Effector memory CD8-positive, alpha-beta T cell (primary cell): ENCODE results near the gene OPA3.

ENCODE experiments used
- ATAC-seq: fragments of 150-1000 bp; cut with Tn5 transposase; replicated peaks from 2 replicates; pipeline ENCODE4 v1.10.0; 2021; ENCODE audit warnings: mild to moderate bottlenecking, moderate library complexity
- DNase-seq, 3 experiments: peaks; one replicate each; pipeline ENCODE4 v3.0.0; 2021
- H3K27ac Mint-ChIP-seq, 2 donors: one replicate each; pipeline ENCODE4 v1.8.0; 2022; ENCODE audit warnings: mild to moderate bottlenecking in 2 of 2, mixed read lengths in 2 of 2, moderate library complexity in 2 of 2
- H3K27me3 Mint-ChIP-seq, 2 donors: one replicate each; pipeline ENCODE4 v1.8.0; 2022; ENCODE audit warnings: mixed read lengths in 2 of 2
- H3K36me3 Mint-ChIP-seq: one replicate; pipeline ENCODE4 v1.8.0; 2022; ENCODE audit warnings: mild to moderate bottlenecking, moderate library complexity, mixed read lengths; ENCODE audit not compliant: insufficient read depth
- H3K4me1 Mint-ChIP-seq, 2 donors: one replicate each; pipeline ENCODE4 v1.8.0; 2022; ENCODE audit warnings: low read depth in 2 of 2, mixed read lengths in 2 of 2
- H3K4me3 Mint-ChIP-seq, 2 donors: one replicate each; pipeline ENCODE4 v1.8.0; 2022; ENCODE audit warnings: mild to moderate bottlenecking in 2 of 2, mixed read lengths in 2 of 2, moderate library complexity in 2 of 2
- H3K9me3 Mint-ChIP-seq, 2 donors: one replicate each; pipeline ENCODE4 v1.8.0; 2022; ENCODE audit warnings: mixed read lengths in 2 of 2

Gene OPA3

DNA sequence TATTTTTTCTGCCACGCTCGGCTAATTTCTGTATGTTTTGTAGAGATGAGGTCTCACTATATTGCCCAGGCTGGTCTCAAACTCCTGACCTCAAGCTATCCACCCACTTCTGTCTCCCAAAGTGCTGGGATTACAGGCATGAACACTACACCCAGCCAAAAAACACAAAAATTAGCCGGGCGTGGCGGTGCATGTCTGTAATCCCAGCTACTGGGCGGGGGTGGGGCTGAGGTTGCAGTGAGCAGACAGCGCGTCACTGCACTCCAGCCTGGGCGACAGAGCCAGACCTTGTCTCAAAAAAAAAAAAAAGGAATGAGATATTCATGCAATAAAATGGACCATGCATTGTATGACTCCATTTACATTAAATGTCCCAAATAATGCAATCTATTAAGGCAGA lies 45.1 kb downstream of the OPA3 start:
- Mint-ChIP-seq H3K27ac (no peak overlapping the region), H3K9me3 (no peaks in the 10 kb centered on the region), H3K4me1 (no peaks in the 10 kb centered on the region), H3K36me3 (no peaks in the 10 kb centered on the region), H3K4me3 (no peak overlapping the region), H3K27me3 (no peaks in the 10 kb centered on the region)
- ATAC-seq = no peak
- DNase-seq = no peak

DNA sequence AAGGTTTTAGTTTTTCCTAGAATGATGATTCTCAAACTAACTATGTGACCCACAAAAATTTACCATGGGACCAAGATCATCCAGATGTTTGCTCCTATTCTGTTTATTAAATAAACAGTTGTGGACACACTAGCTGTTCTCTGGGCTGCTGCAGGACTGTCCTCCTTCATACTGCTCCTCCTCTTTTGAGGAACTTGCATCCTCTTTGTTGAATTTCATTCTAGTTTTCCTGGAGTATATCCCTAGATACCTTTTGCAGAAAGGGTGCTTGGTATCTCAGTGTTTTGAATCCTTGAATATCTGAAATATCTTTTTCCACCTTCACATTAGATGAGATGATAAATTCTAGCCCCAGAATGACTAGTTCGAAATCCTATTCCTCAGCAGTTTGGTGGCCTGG lies 53.3 kb downstream of the OPA3 start:
- H3K27ac Mint-ChIP-seq = no peak overlapping the region

DNA sequence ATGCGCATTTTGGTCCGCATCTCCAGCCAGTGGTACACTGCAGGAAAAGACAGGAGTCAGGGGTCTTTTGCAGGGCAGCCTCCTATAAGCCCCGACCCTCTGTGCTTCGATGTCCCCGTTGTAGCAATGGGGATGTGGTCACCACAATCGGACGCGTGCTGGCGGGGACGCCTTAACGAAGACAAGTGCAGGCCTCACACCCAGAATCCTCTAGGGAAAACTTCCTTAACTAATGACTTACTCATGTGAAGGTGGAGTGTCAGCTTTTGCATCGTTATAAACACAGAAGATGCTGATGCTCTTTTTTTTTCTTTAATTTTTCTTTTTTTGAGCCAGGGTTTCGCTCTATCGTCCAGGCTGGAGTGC lies 55.2 kb downstream of the OPA3 start:
- Mint-ChIP-seq H3K27ac (peak overlapping the region in 1 of 2 donors; percentile 83), H3K27me3 (no peaks in the 10 kb centered on the region), H3K9me3 (peaks cover 0 to 5% of the 10 kb centered on the region in 2 donors), H3K36me3 (peaks cover 57% of the 10 kb centered on the region), H3K4me1 (peaks cover 8% of the 10 kb centered on the region in 2 donors), H3K4me3 (peak overlapping the region in 1 of 2 donors; percentile 27)
- no peak for ATAC-seq
- no peak for DNase-seq

More for the DNA sequence above, 53.3 kb downstream of the OPA3 start:
- Mint-ChIP-seq H3K4me3 (no peak overlapping the region), H3K36me3 (peaks cover 38% of the 10 kb centered on the region), H3K27me3 (no peaks in the 10 kb centered on the region), H3K9me3 (peaks cover 0 to 5% of the 10 kb centered on the region in 2 donors), H3K4me1 (peaks cover 8% of the 10 kb centered on the region in 2 donors)
- no peak for ATAC-seq
- DNase-seq = no peak

DNA sequence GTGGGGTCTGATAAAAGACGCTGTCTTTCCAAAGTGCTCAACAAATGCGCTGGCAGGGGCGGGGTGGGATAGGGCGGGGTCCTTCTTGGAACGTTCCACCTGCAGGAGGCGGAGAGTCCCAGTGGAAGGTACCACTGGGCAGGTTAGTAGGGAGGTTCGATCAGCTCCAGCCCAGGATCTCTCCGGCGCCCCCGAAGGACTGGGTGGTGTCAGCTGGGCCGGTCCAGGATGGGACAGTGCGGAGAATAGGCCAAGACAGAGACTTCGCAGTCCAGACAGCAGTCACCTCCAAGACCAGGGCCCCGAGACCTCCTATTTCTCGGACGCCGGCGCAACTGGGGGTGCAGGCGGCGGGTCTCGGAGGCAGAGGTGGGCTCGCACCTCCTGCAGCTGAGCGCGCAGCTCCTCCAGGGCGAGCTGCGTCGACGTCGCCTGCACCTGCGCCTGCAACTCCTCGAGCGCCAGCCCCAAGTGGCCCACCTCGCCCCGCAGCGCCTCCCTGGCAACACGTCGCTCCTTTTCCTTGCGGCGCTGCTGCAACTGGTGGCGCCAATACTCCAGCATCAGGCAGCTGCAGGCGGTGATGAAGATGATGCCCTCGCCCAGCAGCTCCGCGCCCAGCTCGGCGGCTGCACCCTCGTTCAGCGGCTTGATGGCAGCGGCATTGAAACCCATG lies 55.7 kb downstream of the OPA3 start:
- Mint-ChIP-seq H3K27me3 (no peaks in the 10 kb centered on the region), H3K4me3 (peak overlapping the region in 1 of 2 donors; percentile 27), H3K9me3 (peaks cover 0 to 5% of the 10 kb centered on the region in 2 donors), H3K4me1 (peaks cover 8 to 9% of the 10 kb centered on the region in 2 donors), H3K36me3 (peaks cover 62% of the 10 kb centered on the region), H3K27ac (peak overlapping the region in 1 of 2 donors; percentile 83)
- DNase-seq = no peak
- ATAC-seq = no peak

DNA sequence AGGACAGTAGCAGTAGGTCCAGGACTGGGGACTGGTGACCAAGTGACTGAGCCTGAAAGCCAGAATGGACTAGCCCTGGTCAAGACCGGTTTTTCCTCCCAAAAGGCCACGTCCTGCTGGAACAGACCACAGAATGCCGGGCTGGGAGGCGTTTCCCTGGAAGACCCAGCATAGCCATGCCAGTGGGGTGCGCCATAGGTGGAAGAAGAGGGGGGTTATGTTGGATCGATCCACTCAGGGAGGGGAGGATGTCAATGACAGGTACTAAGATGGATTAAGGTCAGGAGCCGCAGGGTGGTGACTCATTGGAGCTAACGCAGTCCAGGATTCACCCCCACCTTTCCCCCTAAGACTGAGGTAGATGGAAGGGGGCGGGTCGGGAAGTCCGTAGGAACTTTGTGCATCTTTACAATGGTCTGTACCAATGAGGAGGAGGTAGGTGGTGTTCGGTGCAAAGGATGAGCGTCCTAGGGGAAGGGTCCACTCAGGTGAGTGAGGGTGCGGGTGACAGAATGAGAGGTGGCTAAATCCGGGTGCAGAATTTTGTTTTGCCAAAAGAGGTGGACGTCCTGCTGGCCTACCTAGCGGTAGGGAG lies 56.4 kb downstream of the OPA3 start:
- H3K4me3 Mint-ChIP-seq = no peak overlapping the region
- peaks cover 0 to 5% of the 10 kb centered on the region in 2 donors for H3K9me3 Mint-ChIP-seq
- H3K27ac Mint-ChIP-seq = peak overlapping the region in 1 of 2 donors; percentile 83
- H3K27me3 Mint-ChIP-seq = no peaks in the 10 kb centered on the region
- no peak for ATAC-seq
- peaks cover 14% of the 10 kb centered on the region in 2 donors for H3K4me1 Mint-ChIP-seq
- no peak for DNase-seq
- peaks cover 68% of the 10 kb centered on the region for H3K36me3 Mint-ChIP-seq

DNA sequence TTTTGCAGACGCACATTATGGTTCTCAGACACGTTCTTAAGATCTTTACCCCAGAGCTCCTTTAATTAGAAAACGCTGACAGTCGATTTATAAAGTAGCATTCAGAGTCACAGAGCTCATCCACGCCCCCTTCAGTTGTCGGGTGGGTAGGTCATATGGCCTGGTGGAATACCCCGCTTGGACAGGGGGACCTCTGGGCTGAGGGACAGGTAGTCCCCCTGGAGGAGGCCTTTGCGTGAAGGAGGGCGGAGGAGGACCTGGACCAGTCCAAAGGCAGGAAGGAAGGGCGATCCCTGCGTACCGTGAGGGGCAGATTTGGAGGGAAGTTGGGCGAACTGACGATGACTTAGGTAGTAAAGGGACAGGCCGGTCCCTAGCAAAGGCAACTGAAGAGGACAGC lies 56.9 kb downstream of the OPA3 start:
- Mint-ChIP-seq H3K36me3 (peaks cover 74% of the 10 kb centered on the region), H3K4me1 (peaks cover 14% of the 10 kb centered on the region in 2 donors), H3K4me3 (peak overlapping the region in 1 of 2 donors; percentile 52), H3K9me3 (peaks cover 0 to 5% of the 10 kb centered on the region in 2 donors), H3K27me3 (no peaks in the 10 kb centered on the region), H3K27ac (peak overlapping the region in 1 of 2 donors; percentile 83)
- ATAC-seq (no peak), DNase-seq (no peak)

DNA sequence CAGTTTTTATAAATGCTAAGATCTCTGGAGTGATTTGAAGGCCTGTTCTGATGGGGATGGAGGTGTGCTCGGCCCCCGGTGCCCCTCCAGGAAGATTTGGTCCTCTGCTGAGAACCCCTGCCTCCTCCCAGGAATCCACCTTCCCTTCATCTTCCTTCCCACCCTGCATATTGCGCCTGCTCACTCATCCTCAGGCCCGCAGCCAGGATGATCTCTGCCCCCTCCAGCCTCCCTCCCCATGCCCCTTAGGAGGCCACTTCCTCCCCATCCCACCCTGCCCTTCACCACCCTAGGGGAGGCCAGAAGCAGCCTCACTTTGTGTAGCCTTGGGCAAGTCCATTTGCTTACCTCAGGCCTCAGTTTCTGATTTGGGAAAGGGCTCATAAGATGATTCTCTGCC lies 57.6 kb downstream of the OPA3 start:
- H3K27ac Mint-ChIP-seq = peak overlapping the region; percentile 41 to 73
- no peak overlapping the region for H3K4me3 Mint-ChIP-seq
- DNase-seq = no peak
- no peak for ATAC-seq
- peaks cover 79% of the 10 kb centered on the region for H3K36me3 Mint-ChIP-seq
- no peaks in the 10 kb centered on the region for H3K27me3 Mint-ChIP-seq
- peaks cover 14% of the 10 kb centered on the region in 2 donors for H3K4me1 Mint-ChIP-seq
- peaks cover 0 to 4% of the 10 kb centered on the region in 2 donors for H3K9me3 Mint-ChIP-seq

DNA sequence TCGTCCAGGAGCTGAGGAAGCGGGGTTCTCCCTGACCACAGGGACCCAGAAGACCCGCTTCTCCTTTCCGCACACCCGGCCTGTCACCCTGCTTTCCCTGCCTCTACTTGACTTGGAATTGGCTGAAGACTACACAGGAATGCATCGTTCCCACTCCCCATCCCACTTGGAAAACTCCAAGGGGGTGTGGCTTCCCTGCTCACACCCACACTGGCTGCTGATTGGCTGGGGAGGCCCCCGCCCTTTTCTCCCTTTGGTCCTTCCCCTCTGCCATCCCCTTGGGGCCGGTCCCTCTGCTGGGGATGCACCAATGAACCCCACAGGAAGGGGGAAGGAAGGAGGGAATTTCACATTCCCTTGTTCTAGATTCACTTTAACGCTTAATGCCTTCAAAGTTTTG lies 58.5 kb downstream of the OPA3 start:
- ATAC-seq (no peak), DNase-seq (no peak)
- Mint-ChIP-seq H3K4me3 (no peak overlapping the region), H3K27ac (no peak overlapping the region), H3K27me3 (no peaks in the 10 kb centered on the region), H3K9me3 (no peaks in the 10 kb centered on the region), H3K4me1 (peaks cover 14% of the 10 kb centered on the region in 2 donors), H3K36me3 (peaks cover 83% of the 10 kb centered on the region)

DNA sequence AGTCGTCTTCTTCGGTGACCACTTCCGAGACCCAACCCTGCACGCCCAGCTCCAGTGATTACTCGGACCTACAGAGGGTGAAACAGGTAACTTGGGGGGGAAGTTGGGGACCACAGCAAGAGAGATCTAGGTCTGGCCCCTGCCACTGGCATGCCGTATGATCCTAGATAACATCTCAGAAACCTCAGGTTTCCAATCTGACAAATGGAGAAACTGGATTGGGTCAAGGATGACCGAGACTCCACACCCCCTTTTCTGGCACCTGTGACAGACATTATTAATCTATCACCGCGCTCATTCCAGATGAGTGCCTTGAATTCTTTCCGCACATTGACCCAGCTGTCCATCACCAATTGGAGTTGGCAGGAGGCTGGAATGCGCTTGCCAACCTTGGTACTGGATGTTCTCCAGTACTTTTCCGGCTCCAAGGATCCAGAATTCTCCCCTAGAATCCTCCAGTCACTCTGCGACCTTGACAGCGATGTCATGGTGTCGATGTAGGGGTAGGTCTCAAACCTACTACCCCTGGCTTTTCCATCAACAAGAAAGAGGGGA lies 60.0 kb downstream of the OPA3 start:
- ATAC-seq (no peak), DNase-seq (no peak)
- Mint-ChIP-seq H3K9me3 (no peaks in the 10 kb centered on the region), H3K4me3 (no peak overlapping the region), H3K4me1 (peaks cover 14% of the 10 kb centered on the region in 2 donors), H3K27ac (peak overlapping the region in 1 of 2 donors; percentile 79), H3K36me3 (peaks cover 90% of the 10 kb centered on the region), H3K27me3 (no peaks in the 10 kb centered on the region)

DNA sequence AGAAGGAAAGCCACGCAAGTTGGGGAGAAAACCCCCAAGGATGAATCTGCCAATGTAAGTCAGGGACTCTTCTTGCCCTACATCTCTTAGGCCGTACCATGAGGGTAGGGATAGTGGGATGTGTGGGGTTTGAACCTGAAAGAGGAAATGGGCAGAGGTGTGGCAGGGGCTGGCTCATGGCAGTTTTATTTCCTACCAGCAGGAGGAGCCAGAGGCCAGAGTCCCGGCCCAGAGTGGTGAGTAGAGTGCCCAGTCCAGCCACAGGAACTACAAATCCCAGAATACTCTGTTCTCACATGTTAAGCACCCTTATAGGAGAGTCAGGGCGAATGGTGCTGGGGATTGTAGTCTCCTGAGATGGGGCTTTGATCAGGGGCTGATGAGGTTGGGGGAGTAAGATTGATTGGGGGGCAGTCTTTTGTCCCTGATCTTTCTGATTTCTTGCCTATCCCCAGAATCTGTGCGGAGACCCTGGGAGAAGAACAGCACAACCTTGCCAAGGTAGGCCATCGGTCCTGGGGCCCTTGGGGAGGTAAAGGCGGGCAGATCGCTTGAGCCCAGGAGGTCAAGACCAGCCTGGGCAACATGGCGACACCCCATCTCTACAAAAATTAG lies 60.9 kb downstream of the OPA3 start:
- Mint-ChIP-seq H3K4me3 (no peak overlapping the region), H3K27ac (peak overlapping the region; percentile 38 to 79), H3K27me3 (no peaks in the 10 kb centered on the region), H3K4me1 (peaks cover 10 to 14% of the 10 kb centered on the region in 2 donors), H3K9me3 (no peaks in the 10 kb centered on the region), H3K36me3 (peaks cover 93% of the 10 kb centered on the region)
- DNase-seq = peak; percentile 70 to 75 (median 73)
- ATAC-seq = peak; percentile 98

DNA sequence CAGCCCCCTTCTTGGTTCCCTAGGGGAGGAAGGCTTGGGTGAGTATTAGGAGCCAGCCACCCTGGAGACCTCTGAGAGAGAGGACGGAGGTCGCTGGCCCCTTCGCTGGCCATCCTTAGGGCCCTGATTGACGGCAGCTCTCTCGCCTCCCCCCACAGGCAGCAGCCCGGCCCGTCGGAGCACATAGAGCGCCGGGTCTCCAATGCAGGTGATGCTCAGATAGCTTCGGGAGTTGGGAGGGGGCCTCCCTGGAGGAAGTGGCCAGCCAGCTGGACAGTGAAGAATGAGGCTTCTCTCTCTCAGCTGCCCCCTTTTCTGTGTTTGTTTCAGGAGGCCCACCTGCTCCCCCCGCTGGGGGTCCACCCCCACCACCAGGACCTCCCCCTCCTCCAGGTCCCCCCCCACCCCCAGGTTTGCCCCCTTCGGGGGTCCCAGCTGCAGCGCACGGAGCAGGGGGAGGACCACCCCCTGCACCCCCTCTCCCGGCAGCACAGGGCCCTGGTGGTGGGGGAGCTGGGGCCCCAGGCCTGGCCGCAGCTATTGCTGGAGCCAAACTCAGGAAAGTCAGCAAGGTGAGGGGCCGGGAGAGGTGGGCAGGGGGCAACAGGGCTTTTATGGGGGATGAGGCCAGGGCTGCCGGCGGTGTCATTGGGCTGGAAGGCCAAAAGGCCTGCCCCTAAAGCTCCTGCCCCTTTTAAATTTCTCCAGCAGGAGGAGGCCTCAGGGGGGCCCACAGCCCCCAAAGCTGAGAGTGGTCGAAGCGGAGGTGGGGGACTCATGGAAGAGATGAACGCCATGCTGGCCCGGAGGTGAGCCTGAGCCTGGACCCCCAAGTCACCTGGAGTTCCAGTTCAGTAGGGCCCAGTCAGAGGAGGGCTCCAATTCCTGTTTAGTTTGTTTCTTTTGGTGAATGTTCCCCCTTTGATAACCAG lies 62.3 kb downstream of the OPA3 start:
- H3K36me3 Mint-ChIP-seq = peaks cover 90% of the 10 kb centered on the region
- no peaks in the 10 kb centered on the region for H3K9me3 Mint-ChIP-seq
- H3K4me1 Mint-ChIP-seq = peaks cover 8 to 9% of the 10 kb centered on the region in 2 donors
- ATAC-seq = no peak
- no peak for DNase-seq
- no peak overlapping the region for H3K27ac Mint-ChIP-seq
- H3K4me3 Mint-ChIP-seq = no peak overlapping the region
- no peaks in the 10 kb centered on the region for H3K27me3 Mint-ChIP-seq

DNA sequence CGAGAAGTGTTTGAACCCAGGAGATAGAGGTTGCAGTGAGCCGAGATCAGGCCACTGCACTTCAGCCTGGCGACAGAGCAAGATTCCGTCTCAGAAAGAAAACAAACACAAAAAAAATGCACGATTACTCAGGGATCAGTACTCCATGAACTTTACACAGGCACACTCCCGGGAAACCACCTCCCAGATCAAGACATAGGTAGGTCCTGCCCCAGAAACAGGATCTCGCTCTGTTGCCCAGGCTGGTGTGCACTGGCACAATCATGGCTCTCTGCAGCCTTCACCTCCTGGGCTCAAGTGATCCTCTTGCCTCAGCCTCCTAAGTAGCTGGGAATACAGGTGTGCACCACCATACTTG lies 66.2 kb downstream of the OPA3 start:
- H3K36me3 Mint-ChIP-seq = peaks cover 68% of the 10 kb centered on the region
- DNase-seq = no peak
- ATAC-seq = no peak
- H3K4me3 Mint-ChIP-seq = no peak overlapping the region
- H3K9me3 Mint-ChIP-seq = no peaks in the 10 kb centered on the region
- no peaks in the 10 kb centered on the region for H3K27me3 Mint-ChIP-seq
- peaks cover 26 to 33% of the 10 kb centered on the region in 2 donors for H3K4me1 Mint-ChIP-seq
- H3K27ac Mint-ChIP-seq = no peak overlapping the region
